SK-N-SH treated with all-trans-retinoic acid at 6 μM for 48 hours (cell line): Measurements from ENCODE around the gene RHOU.

Experiments
- OSR1 ChIP-seq: fragments of 250-450 bp; sonication (Bioruptor Pico); IDR thresholded peaks from 2 replicates; pipeline ENCODE4 v1.8.0; 2022; ENCODE audit warnings: moderate library complexity, mild to moderate bottlenecking, inconsistent platforms
- PPARA ChIP-seq: fragments of 250-450 bp; sonication (Bioruptor Pico); IDR thresholded peaks from 2 replicates; pipeline ENCODE4 v1.5.0; 2020; ENCODE audit warnings: mild to moderate bottlenecking, borderline replicate concordance
- SNAI2 ChIP-seq: fragments of 250-450 bp; sonication (Bioruptor Pico); IDR thresholded peaks from 2 replicates; pipeline ENCODE4 v1.5.0; 2020; ENCODE audit warnings: mild to moderate bottlenecking, moderate library complexity
- TCF4 ChIP-seq: fragments of 250-450 bp; sonication (Bioruptor Pico); IDR thresholded peaks from 2 replicates; pipeline ENCODE4 v1.8.0; 2021; ENCODE audit warnings: mild to moderate bottlenecking, moderate library complexity, borderline replicate concordance
- ZC3H10 ChIP-seq: fragments of 250-450 bp; sonication (Bioruptor Pico); IDR thresholded peaks from 2 replicates; pipeline ENCODE4 v1.5.1; 2021; ENCODE audit warnings: mild to moderate bottlenecking, moderate library complexity
- ZFP30 ChIP-seq: fragments of 450-650 bp; formaldehyde crosslinking; IDR thresholded peaks from 2 replicates; pipeline ENCODE4 v1.5.0; 2022; ENCODE audit warnings: mild to moderate bottlenecking, moderate library complexity
- TF ChIP-seq, protein P1 (sequence below): fragments of 250-450 bp; sonication (Bioruptor Pico); IDR thresholded peaks from 2 replicates; pipeline ENCODE4 v1.8.0; 2020; ENCODE audit warnings: mild to moderate bottlenecking, moderate library complexity, borderline replicate concordance
- TF ChIP-seq, protein P2 (sequence below): fragments of 250-450 bp; sonication (Bioruptor Pico); IDR thresholded peaks from 2 replicates; pipeline ENCODE4 v1.5.1; 2020; ENCODE audit warnings: low read depth, mild to moderate bottlenecking, moderate library complexity

DNA sequence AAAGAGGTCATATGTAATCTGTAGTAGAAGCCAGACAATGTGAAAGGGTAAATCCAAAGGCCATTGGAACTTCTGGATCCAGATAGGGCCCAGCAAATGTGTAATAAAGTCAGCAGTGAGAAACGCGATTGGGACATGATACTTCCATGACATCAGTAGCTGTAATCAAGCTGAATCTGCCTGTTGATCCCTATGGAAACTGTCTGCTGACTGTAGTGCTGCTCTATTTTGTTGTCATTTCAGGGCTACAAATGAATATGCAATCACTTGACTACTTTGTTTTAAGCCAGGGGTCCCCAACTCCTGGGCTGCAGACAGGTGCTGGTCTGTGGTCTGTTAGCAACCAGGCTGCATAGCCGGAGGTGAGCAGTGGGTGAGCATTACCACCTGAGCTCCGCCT, 46.0 kb upstream of the RHOU start:
- TF ChIP-seq ZC3H10 (no peak), PPARA (CRISPR knock-in tag) (no peak), ZFP30 (CRISPR knock-in tag) (no peak), TCF4 (CRISPR knock-in tag) (no peak), OSR1 (CRISPR knock-in tag) (no peak), SNAI2 (CRISPR knock-in tag) (no peak)
- TF ChIP-seq, protein P1, sequence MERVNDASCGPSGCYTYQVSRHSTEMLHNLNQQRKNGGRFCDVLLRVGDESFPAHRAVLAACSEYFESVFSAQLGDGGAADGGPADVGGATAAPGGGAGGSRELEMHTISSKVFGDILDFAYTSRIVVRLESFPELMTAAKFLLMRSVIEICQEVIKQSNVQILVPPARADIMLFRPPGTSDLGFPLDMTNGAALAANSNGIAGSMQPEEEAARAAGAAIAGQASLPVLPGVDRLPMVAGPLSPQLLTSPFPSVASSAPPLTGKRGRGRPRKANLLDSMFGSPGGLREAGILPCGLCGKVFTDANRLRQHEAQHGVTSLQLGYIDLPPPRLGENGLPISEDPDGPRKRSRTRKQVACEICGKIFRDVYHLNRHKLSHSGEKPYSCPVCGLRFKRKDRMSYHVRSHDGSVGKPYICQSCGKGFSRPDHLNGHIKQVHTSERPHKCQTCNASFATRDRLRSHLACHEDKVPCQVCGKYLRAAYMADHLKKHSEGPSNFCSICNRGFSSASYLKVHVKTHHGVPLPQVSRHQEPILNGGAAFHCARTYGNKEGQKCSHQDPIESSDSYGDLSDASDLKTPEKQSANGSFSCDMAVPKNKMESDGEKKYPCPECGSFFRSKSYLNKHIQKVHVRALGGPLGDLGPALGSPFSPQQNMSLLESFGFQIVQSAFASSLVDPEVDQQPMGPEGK: no peak
- TF ChIP-seq, protein P2, sequence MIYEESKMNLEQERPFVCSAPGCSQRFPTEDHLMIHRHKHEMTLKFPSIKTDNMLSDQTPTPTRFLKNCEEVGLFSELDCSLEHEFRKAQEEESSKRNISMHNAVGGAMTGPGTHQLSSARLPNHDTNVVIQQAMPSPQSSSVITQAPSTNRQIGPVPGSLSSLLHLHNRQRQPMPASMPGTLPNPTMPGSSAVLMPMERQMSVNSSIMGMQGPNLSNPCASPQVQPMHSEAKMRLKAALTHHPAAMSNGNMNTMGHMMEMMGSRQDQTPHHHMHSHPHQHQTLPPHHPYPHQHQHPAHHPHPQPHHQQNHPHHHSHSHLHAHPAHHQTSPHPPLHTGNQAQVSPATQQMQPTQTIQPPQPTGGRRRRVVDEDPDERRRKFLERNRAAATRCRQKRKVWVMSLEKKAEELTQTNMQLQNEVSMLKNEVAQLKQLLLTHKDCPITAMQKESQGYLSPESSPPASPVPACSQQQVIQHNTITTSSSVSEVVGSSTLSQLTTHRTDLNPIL: no peak
